GM19035 (cell line): ENCODE data around the gene TMPRSS6.

Experiments
- ATAC-seq: cut with Tn5 transposase; IDR thresholded peaks from one replicate; pipeline ENCODE4 v1.9.1; 2021; ENCODE audit not compliant: unreplicated experiment

Gene TMPRSS6

DNA sequence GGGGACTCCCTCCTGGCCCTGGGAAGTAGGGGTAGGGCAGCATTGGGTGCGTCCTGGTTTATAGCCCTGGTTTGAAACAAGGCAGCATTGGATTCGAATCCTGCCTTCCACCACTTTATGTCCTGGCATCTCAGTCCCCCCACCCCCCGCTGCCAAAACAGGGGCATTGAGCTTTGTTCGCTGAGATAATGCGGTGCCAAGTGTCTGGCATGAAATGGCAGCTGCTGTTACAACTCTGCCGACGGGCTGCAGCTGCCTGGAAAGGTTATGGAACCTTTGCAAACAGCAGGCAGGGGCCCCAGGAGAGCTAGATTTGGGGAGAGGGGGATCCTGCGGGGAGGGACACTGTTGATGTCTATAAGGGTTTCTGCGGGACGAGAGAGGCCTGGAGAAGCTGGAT, 92.2 kb downstream of the TMPRSS6 start:
- no peak for ATAC-seq

GRCh38 chr22:37016134-37016910, 93.2 kb downstream of the TMPRSS6 start:
- ATAC-seq: no peak

GRCh38 chr22:37015587-37015878, 94.0 kb downstream of the TMPRSS6 start:
- ATAC-seq: no peak
